AG04450 (cell line): ENCODE results near the gene RBMX. TPM values are rescaled to one million over a fixed set of nuclear protein-coding genes. Genes with fewer than 3 reads are reported as not detected.
"Not testable (repeated sequence)": the region's sequence is repeated elsewhere in the genome, so short reads cannot be mapped to it uniquely, and the experiment has no call there.

Experiments used
- CTCF ChIA-PET: fragments of 300-600, 350-600 bp; formaldehyde crosslinking; extraction: SDS; loops from one replicate; lab custom pipeline; 2022; ENCODE audit warnings: antibody characterized with exemption, inconsistent platforms; lab: Charles Lee
- POLR2A ChIA-PET: fragments of 350-600 bp; formaldehyde crosslinking; extraction: SDS; loops from one replicate; lab custom pipeline; 2021; ENCODE audit warnings: antibody characterized with exemption, inconsistent platforms; lab: Yijun Ruan, JAX
- DNase-seq: peaks from one replicate; pipeline ENCODE4 v3.0.0-alpha.2; 2011; ENCODE audit warnings: low read depth, low spot score
- H3K27ac ChIP-seq: one replicate; pipeline ENCODE4 v1.5.1; 2012; ENCODE audit warnings: low read depth, low read length, control low read depth
- H3K27me3 ChIP-seq: one replicate; pipeline ENCODE4 v1.6.0; 2012; ENCODE audit warnings: low read length; ENCODE audit not compliant: control insufficient read depth, insufficient read depth
- H3K4me3 ChIP-seq: 2 replicates; pipeline ENCODE4 v1.5.1; 2011; ENCODE audit warnings: mild to moderate bottlenecking, low read depth, low read length, control low read depth
- H3K9me3 ChIP-seq: 2 replicates; pipeline ENCODE4 v1.5.1; 2012; ENCODE audit warnings: low read length; ENCODE audit not compliant: control insufficient read depth, insufficient read depth
- CTCF ChIP-seq: IDR thresholded peaks from 2 replicates; pipeline ENCODE4 v1.5.1; 2011; ENCODE audit warnings: low read depth, low read length, control low read depth, inconsistent platforms
- polyA plus RNA-seq: library from polyadenylated mRNA; depleted of rRNA; stranded (reverse); fragments of >200 nt; gene quantifications from 2 replicates; pipeline ENCODE4 v1.2.3, GENCODE V29; 2011

Gene RBMX
- polyA plus RNA-seq, 1 experiment, result 183 TPM

- Histone ChIP-seq H3K27ac (no peak overlapping the region), H3K27me3 (no peaks in the 10 kb centered on the region), H3K4me3 (no peak overlapping the region), H3K9me3 (peaks cover 5% of the 10 kb centered on the region; the same call in 1 of the 2 replicates)
- ChIA-PET POLR2A (interaction anchor here (1.2 kb wide), 1 partner anchor 26 kb away, joined by 3 read pairs; the partner anchor contains the start of gene RBMX), CTCF (no interaction called here)
- TF ChIP-seq CTCF, result no peak
- no peak for DNase-seq
Measured at GRCh38 chrX:136906921-136907510, 26.5 kb upstream of the RBMX start.

GRCh38 chrX:136904067-136904466 is 23.5 kb upstream of the RBMX start:
- H3K4me3 ChIP-seq, H3K9me3 ChIP-seq, H3K27me3 ChIP-seq, H3K27ac ChIP-seq, CTCF ChIA-PET, DNase-seq, POLR2A ChIA-PET: not testable (repeated sequence)

GRCh38 chrX:136900071-136900470 is 19.5 kb upstream of the RBMX start:
- POLR2A ChIA-PET, CTCF ChIA-PET: not testable (repeated sequence)

GRCh38 chrX:136899221-136899620 is 18.7 kb upstream of the RBMX start:
- CTCF ChIA-PET, result no interaction called here
- POLR2A ChIA-PET, result interaction anchor here (1.4 kb wide), 1 partner anchor 19 kb away, joined by 6 read pairs; the partner anchor contains the start of gene RBMX
- TF ChIP-seq CTCF, result no peak
- Histone ChIP-seq H3K27ac (no peak overlapping the region), H3K27me3 (no peaks in the 10 kb centered on the region), H3K9me3 (peaks cover 1% of the 10 kb centered on the region; the same call in 1 of the 2 replicates), H3K4me3 (no peak overlapping the region)
- DNase-seq, result no peak

More at GRCh38 chrX:136900071-136900470, 19.5 kb upstream of the RBMX start:
- H3K4me3 ChIP-seq, H3K27me3 ChIP-seq, H3K9me3 ChIP-seq, DNase-seq, H3K27ac ChIP-seq: not testable (repeated sequence)

GRCh38 chrX:136898752-136899151 is 18.2 kb upstream of the RBMX start:
- DNase-seq, CTCF ChIA-PET, H3K9me3 ChIP-seq, H3K27ac ChIP-seq, H3K4me3 ChIP-seq, H3K27me3 ChIP-seq: not testable (repeated sequence)
- POLR2A ChIA-PET, result interaction anchor here (1.4 kb wide), 1 partner anchor 18 kb away, joined by 6 read pairs; the partner anchor contains the start of gene RBMX

- DNase-seq, result no peak
- POLR2A ChIA-PET, result no interaction called here
- no peaks in the 10 kb centered on the region for H3K27me3 ChIP-seq
Measured at GRCh38 chrX:136896121-136896914, 15.8 kb upstream of the RBMX start.

More at GRCh38 chrX:136896121-136896914, 15.8 kb upstream of the RBMX start:
- H3K9me3 ChIP-seq, result no peaks in the 10 kb centered on the region
- H3K4me3 ChIP-seq, result no peak overlapping the region
- CTCF ChIA-PET, result interaction anchor here (0.6 kb wide), 1 partner anchor 16 kb away, joined by 5 read pairs; no protein-coding TSS in a partner anchor
- no peak overlapping the region for H3K27ac ChIP-seq
- TF ChIP-seq CTCF, result no peak
